Esophagus (tissue), 2 donors: ENCODE data around the gene ANGPTL2. TPM values are rescaled to one million over a fixed set of nuclear protein-coding genes. Genes with fewer than 3 reads are reported as not detected.

Experiments used
- H3K27ac ChIP-seq, 2 donors: one replicate each; pipeline ENCODE4 v1.5.1; 2013; ENCODE audit warnings: low read depth in 2 of 2, mild to moderate bottlenecking in 2 of 2, inconsistent platforms in 1 of 2, low read length in 1 of 2, moderate library complexity in 1 of 2
- H3K27me3 ChIP-seq, 2 donors: one replicate each; pipeline ENCODE4 v1.6.1; 2013; ENCODE audit warnings: low read length in 2 of 2, control low read depth in 1 of 2, mild to moderate bottlenecking in 1 of 2; ENCODE audit not compliant: insufficient read depth in 2 of 2, control insufficient read depth in 1 of 2
- H3K36me3 ChIP-seq, 2 donors: one replicate each; pipeline ENCODE4 v1.6.1; 2013; ENCODE audit warnings: low read length in 1 of 2; ENCODE audit not compliant: control insufficient read depth in 2 of 2, insufficient read depth in 2 of 2
- H3K4me1 ChIP-seq, 2 donors: one replicate each; pipeline ENCODE4 v1.6.1; 2013; ENCODE audit warnings: low read length in 1 of 2; ENCODE audit not compliant: control insufficient read depth in 2 of 2, insufficient read depth in 2 of 2
- H3K4me3 ChIP-seq, 2 donors: one replicate each; pipeline ENCODE4 v1.5.1; 2013; ENCODE audit warnings: low read length in 2 of 2, mild to moderate bottlenecking in 2 of 2, low read depth in 1 of 2, moderate library complexity in 1 of 2
- H3K9me3 ChIP-seq, 2 donors: one replicate each; pipeline ENCODE4 v1.6.1; 2013; ENCODE audit warnings: mild to moderate bottlenecking in 2 of 2, low read depth in 1 of 2, low read length in 1 of 2, moderate library complexity in 1 of 2; ENCODE audit not compliant: control insufficient read depth in 2 of 2, insufficient read depth in 1 of 2
- WGBS, 2 donors: extraction: QIAGEN DNeasy Blood & Tissue Kit; methylation state at CpG; one replicate each; pipeline ENCODE4 v1.1.7; 2013; 5-methylcytosine and 5-hydroxymethylcytosine counted together
- polyA plus RNA-seq, 2 donors: library from polyadenylated mRNA; stranded (reverse); fragments of 200-250 nt; gene quantifications; one replicate each; pipeline ENCODE4 v1.2.3, GENCODE V29; 2013
- donor health status: healthy with polysubstance abuse.
- donor health status: Bipolar disorder and iron deficiency.

Gene ANGPTL2
- polyA plus RNA-seq, 2 donors, result 1.9 to 5.8 TPM

DNA sequence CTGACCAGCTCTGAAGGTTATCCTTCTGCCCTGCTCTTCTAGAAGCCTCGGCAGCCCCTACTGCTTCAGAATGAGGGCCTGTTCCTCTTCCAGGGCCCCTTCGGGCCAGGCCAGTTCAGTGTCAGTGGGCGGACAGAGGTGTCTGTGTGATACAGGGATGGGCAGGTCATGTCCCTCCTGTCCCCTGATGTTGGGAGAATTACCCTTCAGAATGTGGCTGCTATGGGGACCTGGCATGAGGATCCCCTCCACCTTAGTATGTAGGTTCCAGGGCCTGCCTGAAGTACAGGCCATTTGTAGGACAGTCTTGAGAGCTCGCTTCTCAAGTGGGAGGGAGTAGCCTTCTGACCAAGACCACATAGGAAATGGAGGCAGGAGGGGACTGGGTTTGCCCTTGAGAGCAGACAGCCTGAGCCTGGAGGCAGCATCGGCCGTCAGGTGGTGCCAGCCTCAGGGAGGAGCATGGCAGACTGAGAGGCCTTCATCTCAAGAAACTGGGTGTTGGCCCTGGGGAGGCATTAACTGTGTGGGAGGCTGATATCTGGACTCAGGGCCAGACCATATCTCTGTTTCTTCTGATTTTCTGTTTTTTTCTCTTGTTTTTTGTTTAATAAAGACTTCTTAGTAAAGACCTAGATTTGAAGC lies 32.0 kb downstream of the ANGPTL2 start:
- Histone ChIP-seq H3K36me3 (peaks cover 2 to 6% of the 10 kb centered on the region in 2 donors), H3K27me3 (no peaks in the 10 kb centered on the region), H3K27ac (peak overlapping the region; percentile 5 to 44), H3K4me1 (peaks cover 2 to 11% of the 10 kb centered on the region in 2 donors), H3K9me3 (peaks cover 0 to 2% of the 10 kb centered on the region in 2 donors), H3K4me3 (no peak overlapping the region)
- 71 to 75% methylated on average over 6 of the region's 6 CpGs for WGBS, 2 donors

DNA sequence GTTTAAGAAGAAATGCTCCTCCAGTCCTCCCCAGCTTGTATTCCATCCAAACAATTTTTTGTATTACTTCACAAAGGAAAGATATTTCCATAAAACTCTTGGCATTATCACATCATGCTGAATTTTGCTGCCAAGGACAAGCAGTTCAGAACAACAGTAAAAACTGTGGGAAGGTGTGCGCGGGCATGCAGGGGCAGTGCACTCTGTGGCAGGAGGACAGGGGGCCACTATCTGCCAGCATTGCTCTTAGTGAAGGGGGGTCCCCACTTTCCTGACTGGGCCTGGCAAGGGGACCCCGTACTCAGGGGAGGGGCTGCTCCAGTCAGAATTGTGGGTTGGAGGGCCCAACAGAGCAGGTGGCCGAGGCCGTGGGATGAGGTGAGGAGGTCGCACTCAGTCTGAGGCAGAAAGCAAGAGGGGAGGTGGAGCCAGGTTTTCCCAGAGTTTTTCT lies 32.8 kb downstream of the ANGPTL2 start:
- Histone ChIP-seq H3K4me3 (no peak overlapping the region), H3K27me3 (no peaks in the 10 kb centered on the region), H3K9me3 (peaks cover 0 to 2% of the 10 kb centered on the region in 2 donors), H3K4me1 (peaks cover 2 to 10% of the 10 kb centered on the region in 2 donors), H3K36me3 (peaks cover 2 to 6% of the 10 kb centered on the region in 2 donors), H3K27ac (peak overlapping the region; percentile 43 to 44)
- 65 to 73% methylated on average over 6 of the region's 6 CpGs for WGBS, 2 donors

DNA sequence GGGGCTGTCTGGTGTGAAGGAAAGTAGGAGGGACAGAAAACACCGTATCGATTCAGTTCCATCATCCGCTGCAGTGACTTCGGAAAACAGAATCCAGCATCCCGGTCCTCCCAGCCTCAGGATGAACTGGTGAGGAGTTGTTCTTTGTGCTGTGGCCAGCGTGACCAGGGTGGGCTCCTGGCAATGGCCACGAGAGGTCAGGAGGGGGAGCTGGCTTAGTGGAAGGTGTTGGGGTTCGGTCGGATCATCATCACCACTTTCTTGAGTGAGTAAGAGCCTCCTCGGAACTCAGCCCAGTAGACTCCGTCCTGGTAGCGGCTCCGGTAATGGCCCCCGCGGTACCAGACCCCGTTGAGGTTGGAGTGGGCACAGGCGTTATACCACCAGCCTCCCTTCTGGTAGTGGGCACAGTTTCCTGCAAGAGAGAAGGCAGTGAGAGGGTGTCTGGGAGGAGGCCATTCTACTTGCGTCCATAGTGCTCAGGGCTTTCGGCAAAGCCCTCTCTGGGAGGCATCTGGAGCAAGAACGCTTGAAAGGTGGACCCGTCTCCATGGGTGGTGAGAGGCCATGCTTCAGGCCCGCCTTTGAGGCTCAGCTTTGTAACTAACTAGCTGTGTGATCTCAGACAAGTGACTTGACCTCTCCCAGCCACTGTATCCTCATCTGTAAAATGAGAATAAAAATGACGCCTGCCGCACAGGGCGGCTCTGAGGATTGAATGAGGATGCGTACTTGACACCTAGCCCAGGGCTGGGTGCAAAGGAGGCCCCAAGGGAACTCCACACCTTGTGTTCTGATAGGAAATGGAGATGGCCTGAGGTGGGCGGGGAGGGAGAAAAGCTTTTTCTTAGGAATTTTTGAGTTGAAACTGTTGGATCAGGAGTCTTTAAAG lies 33.5 kb downstream of the ANGPTL2 start:
- H3K9me3 ChIP-seq, result peaks cover 0 to 2% of the 10 kb centered on the region in 2 donors
- WGBS, 2 donors, result 89 to 92% methylated on average over 27 of the region's 27 CpGs
- peaks cover 2 to 6% of the 10 kb centered on the region in 2 donors for H3K36me3 ChIP-seq

DNA sequence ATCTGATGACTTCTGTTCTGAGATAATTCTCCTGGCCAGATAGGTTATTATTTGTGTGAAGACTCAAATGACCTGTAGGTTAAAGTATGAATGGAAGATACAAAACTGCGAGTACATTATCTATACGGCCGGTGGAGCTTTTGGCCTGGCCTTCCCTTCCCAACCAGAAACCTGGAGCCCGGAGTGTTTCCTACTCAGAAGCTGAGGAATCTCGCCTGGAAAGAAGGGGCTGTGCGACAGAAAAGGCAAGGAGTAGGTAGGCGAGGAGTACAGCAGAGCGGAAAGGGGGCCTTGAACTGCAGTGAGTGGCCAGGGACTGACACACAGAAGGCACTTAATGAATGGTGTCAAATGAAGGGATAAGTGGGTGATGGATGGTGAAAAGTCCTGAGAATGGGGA lies 34.6 kb downstream of the ANGPTL2 start:
- Histone ChIP-seq H3K9me3 (peaks cover 0 to 2% of the 10 kb centered on the region in 2 donors), H3K27me3 (no peaks in the 10 kb centered on the region), H3K27ac (no peak overlapping the region), H3K36me3 (peaks cover 0 to 2% of the 10 kb centered on the region in 2 donors), H3K4me3 (no peak overlapping the region), H3K4me1 (peaks cover 2 to 13% of the 10 kb centered on the region in 2 donors)
- 93 to 95% methylated on average over 8 of the region's 8 CpGs for WGBS, 2 donors

More for the DNA sequence above, 33.5 kb downstream of the ANGPTL2 start:
- no peaks in the 10 kb centered on the region for H3K27me3 ChIP-seq
- H3K27ac ChIP-seq, result peak overlapping the region in 1 of 2 donors; percentile 63
- no peak overlapping the region for H3K4me3 ChIP-seq
- H3K4me1 ChIP-seq, result peaks cover 2 to 10% of the 10 kb centered on the region in 2 donors

DNA sequence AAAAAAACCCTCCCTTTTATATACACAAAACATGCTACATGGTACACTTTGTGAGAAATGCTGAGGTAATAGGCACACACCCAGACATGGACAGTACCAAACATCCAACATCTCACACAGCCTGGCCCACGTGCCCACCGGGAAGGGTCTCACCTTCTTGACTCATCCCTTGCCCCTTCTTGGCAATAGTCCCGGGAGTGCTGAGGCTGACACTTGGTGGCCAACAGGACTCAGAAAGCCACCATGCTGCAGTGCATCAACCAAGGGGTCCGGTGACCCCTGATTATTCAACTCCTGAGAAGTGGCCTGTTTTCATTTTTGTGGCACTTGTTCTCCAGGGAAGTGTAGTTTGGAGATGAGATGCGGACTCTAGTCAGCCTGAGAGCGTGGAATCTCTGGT lies 35.0 kb downstream of the ANGPTL2 start:
- no peaks in the 10 kb centered on the region for H3K27me3 ChIP-seq
- H3K9me3 ChIP-seq, result peaks cover 0 to 2% of the 10 kb centered on the region in 2 donors
- no peak overlapping the region for H3K4me3 ChIP-seq
- H3K36me3 ChIP-seq, result peaks cover 0 to 2% of the 10 kb centered on the region in 2 donors
- 92 to 96% methylated on average over 6 of the region's 6 CpGs for WGBS, 2 donors
- peaks cover 2 to 13% of the 10 kb centered on the region in 2 donors for H3K4me1 ChIP-seq
- H3K27ac ChIP-seq, result no peak overlapping the region

DNA sequence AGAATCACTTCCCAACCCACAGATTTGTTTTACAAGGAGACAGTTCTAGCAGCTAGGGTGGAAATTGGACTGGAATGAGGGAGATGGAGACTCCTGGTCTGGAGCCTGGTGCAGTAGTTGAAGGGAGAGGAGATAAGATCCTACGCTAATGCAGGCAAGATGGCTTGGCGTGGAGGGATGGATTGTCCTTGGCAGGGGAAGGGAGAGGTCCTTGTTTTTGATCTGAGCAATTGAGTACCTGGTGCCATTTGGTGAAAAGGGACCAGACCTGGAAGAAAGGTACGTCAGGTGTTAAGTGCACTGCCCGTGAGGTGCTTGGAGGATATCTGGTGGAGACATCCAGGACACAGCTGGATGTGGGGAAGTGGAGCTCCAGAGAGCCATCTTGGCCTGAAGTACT lies 35.7 kb downstream of the ANGPTL2 start:
- no peaks in the 10 kb centered on the region for H3K27me3 ChIP-seq
- H3K4me1 ChIP-seq, result peaks cover 2 to 13% of the 10 kb centered on the region in 2 donors
- 97 to 98% methylated on average over 4 of the region's 4 CpGs for WGBS, 2 donors
- no peak overlapping the region for H3K4me3 ChIP-seq
- no peak overlapping the region for H3K27ac ChIP-seq
- H3K9me3 ChIP-seq, result peaks cover 0 to 2% of the 10 kb centered on the region in 2 donors
- peaks cover 0 to 2% of the 10 kb centered on the region in 2 donors for H3K36me3 ChIP-seq

DNA sequence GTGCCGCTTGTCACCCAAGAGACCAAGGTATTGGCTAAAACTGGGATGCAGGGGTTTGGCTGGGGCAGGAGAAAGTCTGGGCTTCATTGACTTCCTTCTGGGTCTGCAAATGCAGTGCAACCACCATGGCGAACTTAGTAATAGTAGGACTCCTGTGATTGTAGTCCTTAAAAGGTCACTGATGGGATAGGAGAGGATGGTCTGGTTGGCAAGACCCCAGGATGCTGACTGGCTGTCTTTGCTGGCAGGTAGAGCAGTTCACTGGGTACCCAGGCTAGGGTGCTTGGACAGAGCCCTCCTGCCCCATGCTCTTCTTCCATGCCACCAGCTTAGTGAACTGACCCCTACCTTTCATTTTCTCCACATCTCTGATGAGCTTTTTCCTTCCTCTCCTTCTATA lies 37.2 kb downstream of the ANGPTL2 start:
- WGBS, 2 donors, result 92 to 95% methylated on average over 2 of the region's 2 CpGs
- Histone ChIP-seq H3K9me3 (peaks cover 0 to 2% of the 10 kb centered on the region in 2 donors), H3K4me3 (no peak overlapping the region), H3K4me1 (peaks cover 2 to 8% of the 10 kb centered on the region in 2 donors), H3K36me3 (no peaks in the 10 kb centered on the region), H3K27me3 (no peaks in the 10 kb centered on the region), H3K27ac (no peak overlapping the region)

DNA sequence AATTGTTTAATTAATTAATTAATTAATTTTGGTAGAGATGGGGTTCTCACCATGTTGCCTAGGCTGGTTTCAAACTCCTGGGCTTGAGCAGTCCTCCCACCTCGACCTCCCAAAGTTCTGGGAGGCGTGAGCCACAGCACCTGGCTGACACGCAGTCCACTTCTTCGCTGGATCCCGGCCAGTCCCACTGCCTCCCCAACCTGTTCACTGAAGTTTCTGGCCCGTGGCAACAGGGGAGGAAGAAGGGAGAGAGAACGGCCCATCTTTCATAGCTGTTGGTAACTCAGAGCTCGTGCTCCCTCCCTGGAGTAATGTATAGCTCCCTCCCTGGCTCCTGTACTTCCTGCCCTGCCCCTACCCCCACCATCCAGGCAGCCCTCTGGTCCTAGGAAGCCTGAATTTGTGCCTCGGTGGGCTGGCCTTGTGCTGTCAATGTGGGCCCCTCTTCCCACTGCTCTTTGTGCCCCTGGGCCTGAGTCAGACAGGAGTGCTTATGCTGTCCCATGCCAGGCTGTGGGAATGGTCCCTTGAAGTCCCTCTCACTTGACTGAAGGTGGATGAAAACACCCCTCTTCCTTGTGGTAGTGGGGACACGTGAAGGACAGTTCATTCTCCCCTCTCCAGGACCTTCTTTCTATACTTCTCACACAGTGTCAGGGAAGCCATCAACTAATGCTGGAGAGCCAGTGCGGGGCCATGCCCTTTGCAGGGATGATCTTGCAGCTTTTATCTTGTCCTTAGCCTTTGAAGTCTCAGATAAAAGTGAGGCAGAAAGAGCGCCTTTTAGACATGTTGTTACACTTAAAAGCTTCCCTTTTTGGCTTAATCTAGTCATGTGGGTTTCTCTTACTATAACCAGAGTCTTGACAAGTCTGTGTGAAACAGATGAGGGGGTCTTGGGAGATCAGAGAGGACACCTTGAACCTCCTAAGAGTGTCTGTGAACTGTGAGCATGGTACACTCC lies 38.1 kb downstream of the ANGPTL2 start:
- no peak overlapping the region for H3K4me3 ChIP-seq
- no peaks in the 10 kb centered on the region for H3K27me3 ChIP-seq
- H3K36me3 ChIP-seq, result no peaks in the 10 kb centered on the region
- WGBS, 2 donors, result 91 to 94% methylated on average over 12 of the region's 12 CpGs
- no peak overlapping the region for H3K27ac ChIP-seq
- peaks cover 2% of the 10 kb centered on the region in 2 donors for H3K4me1 ChIP-seq
- H3K9me3 ChIP-seq, result peaks cover 0 to 2% of the 10 kb centered on the region in 2 donors
